ENCODE results near the gene HMGN1. TPM values are rescaled to one million over a fixed set of nuclear protein-coding genes. Genes with fewer than 3 reads are reported as not detected.

HMGN1 gene
- total and polyA plus RNA-seq, 12 donors = 86.5 to 254 (median 130) TPM

DNA sequence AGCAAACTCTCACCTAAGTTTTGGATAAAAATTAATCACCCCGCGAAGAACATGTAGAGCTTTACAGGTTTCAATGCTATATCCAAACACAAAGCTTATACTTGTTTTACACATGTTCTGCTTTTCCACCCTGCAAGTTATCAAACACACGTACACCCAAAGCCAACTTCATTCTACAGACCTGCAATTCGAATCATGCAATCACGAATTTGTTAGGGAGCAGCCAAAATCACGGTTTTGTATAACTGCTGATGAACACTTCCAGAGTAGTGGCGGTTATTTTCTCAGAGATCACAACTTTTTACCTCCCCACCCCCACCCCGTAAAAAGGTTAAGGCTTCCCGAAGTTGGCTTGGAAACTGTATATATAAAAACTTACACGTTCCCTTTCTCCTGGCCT lies 1.4 kb downstream of the HMGN1 start:
- peak overlapping the region in 1 of 5 donors; percentile 92 for H3K27ac ChIP-seq

GRCh38 chr21:39346671-39347331 lies 2.1 kb downstream of the HMGN1 start:
- H3K27ac ChIP-seq = no peak overlapping the region
- TF ChIP-seq POLR2A (IDR thresholded peaks at IDR 0.05) = no peak
- WGBS, 4 donors = 67 to 75% (median 70%) methylated on average over 7 of the region's 7 CpGs
- peak overlapping the region in 2 of 4 donors; percentile 50 to 67 for H3K4me3 ChIP-seq
- intact Hi-C loops (cut with DNase I) = no loop called here
- H3K9me3 ChIP-seq (replicated peaks in 1 of 3) = no peaks in the 10 kb centered on the region
- peaks cover 14 to 22% of the 10 kb centered on the region in 2 donors for H3K4me1 ChIP-seq (replicated peaks in 1 of 2)
- peaks cover 0 to 27% of the 10 kb centered on the region in 2 donors for H3K36me3 ChIP-seq (replicated peaks in 1 of 2)
- no peak for DNase-seq
- no peaks in the 10 kb centered on the region for H3K27me3 ChIP-seq

More for the DNA sequence above, 1.4 kb downstream of the HMGN1 start:
- DNase-seq = no peak
- Histone ChIP-seq H3K4me3 (peak overlapping the region in 2 of 4 donors; percentile 50 to 67), H3K4me1 (replicated peaks in 1 of 2) (peaks cover 14 to 22% of the 10 kb centered on the region in 2 donors), H3K36me3 (replicated peaks in 1 of 2) (peaks cover 0 to 23% of the 10 kb centered on the region in 2 donors), H3K9me3 (replicated peaks in 1 of 3) (no peaks in the 10 kb centered on the region), H3K27me3 (no peaks in the 10 kb centered on the region)
- no peak for TF ChIP-seq CTCF (IDR thresholded peaks at IDR 0.05)
- no peak for TF ChIP-seq POLR2A (IDR thresholded peaks at IDR 0.05)
- 13 to 19% (median 16%) methylated on average over 10 of the region's 10 CpGs for WGBS, 4 donors
- intact Hi-C loops (cut with DNase I) = no loop called here

DNA sequence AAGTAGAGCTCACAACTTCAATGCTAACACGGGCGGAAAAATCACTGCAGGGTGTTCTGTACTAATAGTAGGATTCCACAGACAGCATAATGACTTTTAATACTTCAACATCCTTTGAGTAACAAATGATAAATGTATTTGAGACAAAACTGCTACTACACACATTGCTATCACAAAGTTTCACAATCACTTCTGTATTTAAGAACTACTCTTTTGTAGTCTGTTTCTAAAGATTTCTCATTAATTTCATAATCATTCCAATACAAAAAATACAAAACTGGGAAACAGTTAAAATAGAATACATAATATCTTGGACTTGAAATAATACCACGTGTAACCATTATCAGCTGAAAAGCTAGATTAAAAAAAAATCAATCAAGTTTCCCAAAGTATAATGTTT lies 2.7 kb downstream of the HMGN1 start:
- H3K9me3 ChIP-seq (replicated peaks in 1 of 3) = no peaks in the 10 kb centered on the region
- peaks cover 14 to 22% of the 10 kb centered on the region in 2 donors for H3K4me1 ChIP-seq (replicated peaks in 1 of 2)
- no peak for DNase-seq
- H3K27me3 ChIP-seq = no peaks in the 10 kb centered on the region
- whole genome bisulfite sequencing, 4 donors = 41 to 48% (median 46%) methylated on average over 3 of the region's 3 CpGs
- peaks cover 0 to 33% of the 10 kb centered on the region in 2 donors for H3K36me3 ChIP-seq (replicated peaks in 1 of 2)
- H3K27ac ChIP-seq = no peak overlapping the region
- TF ChIP-seq CTCF (IDR thresholded peaks at IDR 0.05) = no peak
- no peak for TF ChIP-seq POLR2A (IDR thresholded peaks at IDR 0.05)
- intact Hi-C loops (cut with DNase I) = no loop called here
- H3K4me3 ChIP-seq = no peak overlapping the region

- DNase-seq = no peak
- Histone ChIP-seq H3K27ac (no peak overlapping the region), H3K27me3 (no peaks in the 10 kb centered on the region), H3K9me3 (replicated peaks in 1 of 3) (no peaks in the 10 kb centered on the region), H3K4me1 (replicated peaks in 1 of 2) (peaks cover 14 to 22% of the 10 kb centered on the region in 2 donors), H3K4me3 (no peak overlapping the region), H3K36me3 (replicated peaks in 1 of 2) (peaks cover 0 to 36% of the 10 kb centered on the region in 2 donors)
- 83 to 95% (median 88%) methylated on average over 6 of the region's 6 CpGs for WGBS, 4 donors
- TF ChIP-seq CTCF (IDR thresholded peaks at IDR 0.05) = no peak
- no peak for TF ChIP-seq POLR2A (IDR thresholded peaks at IDR 0.05)
- intact Hi-C loops (cut with DNase I) = no loop called here
Measured at GRCh38 chr21:39345440-39345839, 3.4 kb downstream of the HMGN1 start.

- WGBS, 4 donors = 92 to 94% (median 93%) methylated on average over 5 of the region's 5 CpGs
- no peak overlapping the region for H3K27ac ChIP-seq
- no peak for DNase-seq
- H3K4me3 ChIP-seq = no peak overlapping the region
- intact Hi-C loops (cut with DNase I) = no loop called here
- H3K27me3 ChIP-seq = no peaks in the 10 kb centered on the region
- H3K9me3 ChIP-seq (replicated peaks in 1 of 3) = no peaks in the 10 kb centered on the region
- peaks cover 14 to 22% of the 10 kb centered on the region in 2 donors for H3K4me1 ChIP-seq (replicated peaks in 1 of 2)
- TF ChIP-seq POLR2A (IDR thresholded peaks at IDR 0.05) = no peak
- no peak for TF ChIP-seq CTCF (IDR thresholded peaks at IDR 0.05)
- peaks cover 0 to 36% of the 10 kb centered on the region in 2 donors for H3K36me3 ChIP-seq (replicated peaks in 1 of 2)
Measured at GRCh38 chr21:39344848-39345247, 4.0 kb downstream of the HMGN1 start.

Measured in adrenal gland (tissue), 12 donors.